ENCODE results near the gene HSF5. TPM values are rescaled to one million over a fixed set of nuclear protein-coding genes. Genes with fewer than 3 reads are reported as not detected.

Gene HSF5
- total RNA-seq, 2 experiments from 2014 or later, result 0.22 TPM; not detected in 1

DNA sequence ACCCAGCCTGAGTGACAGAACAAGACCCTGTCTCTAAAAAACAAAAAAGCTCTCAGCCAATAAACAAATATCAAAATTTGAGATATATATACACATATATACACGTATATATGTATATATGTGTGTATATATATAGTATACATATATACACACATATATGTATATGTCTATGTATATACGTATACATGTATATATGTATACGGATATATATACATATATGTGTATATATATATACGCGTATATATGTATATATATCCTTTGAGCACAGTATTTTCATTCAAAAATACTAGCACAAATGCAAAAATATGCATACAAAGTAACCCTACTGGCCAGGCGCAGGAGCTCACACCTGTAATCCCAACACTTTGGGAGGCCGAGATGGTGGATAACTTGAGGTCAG, 13.2 kb upstream of the HSF5 start:
- CTCF ChIA-PET (ENCODE audit: unreplicated experiment), result no interaction called here
- no peaks in the 10 kb centered on the region for H3K9me3 ChIP-seq (ENCODE audit: low read length)
- no TSS peak for BruUV-seq (replicated peaks)
- H3K4me3 ChIP-seq (ENCODE audit: low read depth, low read length, poor library complexity, severe bottlenecking), result no peak overlapping the region
- no peaks in the 10 kb centered on the region for H3K9me2 ChIP-seq (ENCODE audit: insufficient read depth, low read length)
- no peak for TF ChIP-seq EZH2phosphoT487 (IDR thresholded peaks at IDR 0.05; ENCODE audit: borderline replicate concordance, low read depth, low read length)
- no peak for TF ChIP-seq CTCF (conservative IDR thresholded peaks at IDR 0.05; ENCODE audit: low read length)
- no peak overlapping the region for H3K4me2 ChIP-seq (ENCODE audit: low read length)
- POLR2A ChIA-PET, result no interaction called here
- H3K36me3 ChIP-seq (ENCODE audit: insufficient read depth, low read length), result peaks cover 92% of the 10 kb centered on the region
- H3K27ac ChIP-seq (ENCODE audit: low read depth, low read length, poor library complexity, severe bottlenecking), result no peak overlapping the region
- no peak overlapping the region for H2AFZ ChIP-seq (ENCODE audit: low read length)
- intact Hi-C loops (cut with micrococcal nuclease; ENCODE audit: unreplicated experiment), result no loop called here
- no peaks in the 10 kb centered on the region; the same call in 1 of the 2 replicates for H3K79me2 ChIP-seq (ENCODE audit: insufficient read depth, low read depth, low read length)
- no peaks in the 10 kb centered on the region for H4K20me1 ChIP-seq (ENCODE audit: insufficient read depth, low read length)
- peaks cover 22% of the 10 kb centered on the region for H3K4me1 ChIP-seq (ENCODE audit: insufficient read depth, low read length, poor library complexity, severe bottlenecking)
- no peak for DNase-seq (ENCODE audit: low spot score)

- Histone ChIP-seq H4K20me1 (ENCODE audit: insufficient read depth, low read length) (no peaks in the 10 kb centered on the region), H3K9me3 (ENCODE audit: low read length) (no peaks in the 10 kb centered on the region), H3K79me2 (ENCODE audit: insufficient read depth, low read depth, low read length) (no peaks in the 10 kb centered on the region), H2AFZ (ENCODE audit: low read length) (no peak overlapping the region), H3K9me2 (ENCODE audit: insufficient read depth, low read length) (no peaks in the 10 kb centered on the region), H3K27ac (ENCODE audit: low read depth, low read length, poor library complexity, severe bottlenecking) (no peak overlapping the region), H3K4me3 (ENCODE audit: low read depth, low read length, poor library complexity, severe bottlenecking) (no peak overlapping the region), H3K4me1 (ENCODE audit: insufficient read depth, low read length, poor library complexity, severe bottlenecking) (no peaks in the 10 kb centered on the region), H3K36me3 (ENCODE audit: insufficient read depth, low read length) (peaks cover 94% of the 10 kb centered on the region), H3K4me2 (ENCODE audit: low read length) (no peak overlapping the region)
- no peak for TF ChIP-seq EZH2phosphoT487 (IDR thresholded peaks at IDR 0.05; ENCODE audit: borderline replicate concordance, low read depth, low read length)
- TF ChIP-seq CTCF (conservative IDR thresholded peaks at IDR 0.05; ENCODE audit: low read length), result no peak
- DNase-seq (ENCODE audit: low spot score), result no peak
- POLR2A ChIA-PET, result interaction anchor here (0.6 kb wide), 1 partner anchor 8 kb away, joined by 3 read pairs; no protein-coding TSS in a partner anchor
- intact Hi-C loops (cut with micrococcal nuclease; ENCODE audit: unreplicated experiment), result no loop called here
- CTCF ChIA-PET (ENCODE audit: unreplicated experiment), result no interaction called here
- BruUV-seq (replicated peaks), result no TSS peak
Measured at GRCh38 chr17:58498177-58498828, 10.1 kb upstream of the HSF5 start.

- H3K4me2 ChIP-seq (ENCODE audit: low read length), result no peak overlapping the region
- no peaks in the 10 kb centered on the region for H3K79me2 ChIP-seq (ENCODE audit: insufficient read depth, low read depth, low read length)
- H3K4me3 ChIP-seq (ENCODE audit: low read depth, low read length, poor library complexity, severe bottlenecking), result no peak overlapping the region
- H4K20me1 ChIP-seq (ENCODE audit: insufficient read depth, low read length), result no peaks in the 10 kb centered on the region
- peaks cover 97% of the 10 kb centered on the region for H3K36me3 ChIP-seq (ENCODE audit: insufficient read depth, low read length)
- ChIA-PET POLR2A (interaction anchor here (0.5 kb wide), 1 partner anchor 190 kb away, joined by 5 read pairs; no protein-coding TSS in a partner anchor), CTCF (ENCODE audit: unreplicated experiment) (no interaction called here)
- H2AFZ ChIP-seq (ENCODE audit: low read length), result no peak overlapping the region
- intact Hi-C loops (cut with micrococcal nuclease; ENCODE audit: unreplicated experiment), result no loop called here
- no peaks in the 10 kb centered on the region for H3K9me3 ChIP-seq (ENCODE audit: low read length)
- DNase-seq (ENCODE audit: low spot score), result no peak
- BruUV-seq (replicated peaks), result no TSS peak
- no peaks in the 10 kb centered on the region for H3K9me2 ChIP-seq (ENCODE audit: insufficient read depth, low read length)
- H3K4me1 ChIP-seq (ENCODE audit: insufficient read depth, low read length, poor library complexity, severe bottlenecking), result no peaks in the 10 kb centered on the region
- H3K27ac ChIP-seq (ENCODE audit: low read depth, low read length, poor library complexity, severe bottlenecking), result no peak overlapping the region
- no peak for TF ChIP-seq EZH2phosphoT487 (IDR thresholded peaks at IDR 0.05; ENCODE audit: borderline replicate concordance, low read depth, low read length)
- no peak for TF ChIP-seq CTCF (conservative IDR thresholded peaks at IDR 0.05; ENCODE audit: low read length)
Measured at GRCh38 chr17:58493506-58493905, 5.3 kb upstream of the HSF5 start.
